ENCODE measurements around the gene NKAPD1. TPM values are rescaled to one million over a fixed set of nuclear protein-coding genes. Genes with fewer than 3 reads are reported as not detected.

The NKAPD1 gene
- total and polyA plus RNA-seq, 2 of the 13 experiments (the other 11 are each of a cell fraction or from before 2014, with no cell fraction given), result 11.2 to 22.5 TPM

DNA sequence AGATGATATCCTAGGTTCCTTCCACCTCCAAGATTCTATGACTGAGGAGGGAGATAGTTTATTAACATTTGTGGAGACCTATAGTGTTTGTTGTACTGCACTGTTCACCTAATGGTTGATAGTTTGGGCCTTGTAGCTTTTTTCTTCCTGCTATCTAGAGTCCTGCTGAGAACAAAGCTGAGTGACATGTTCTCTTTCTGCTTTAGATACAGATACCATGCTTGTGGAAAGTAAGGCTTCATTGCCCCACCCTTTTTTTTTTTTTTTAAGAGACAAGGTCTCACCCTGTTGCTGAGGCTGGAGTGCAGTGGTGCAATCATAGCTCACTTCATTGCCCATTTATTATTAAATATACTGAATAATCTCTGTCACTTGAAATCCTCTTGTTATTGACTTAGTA lies 36.6 kb upstream of the NKAPD1 start:
- FAIRE-seq (no peak), ATAC-seq (no peak), DNase-seq (ENCODE audit: low spot score) (no peak)
- CTCF ChIA-PET (ENCODE audit: low intra/inter-chr PET ratio, low total read pairs), result no interaction called here
- in situ Hi-C loops (cut with HindIII; ENCODE audit: extremely low pct_ligation_motif_present, low pct_unique_long_range_greater_than_20kb), result no loop called here
- Histone ChIP-seq H3K27me3 (ENCODE audit: control insufficient read depth in 1 of 2, insufficient read depth in 2 of 2, low read length in 2 of 2) (no peaks in the 10 kb centered on the region), H2AFZ (ENCODE audit: low read length) (no peak overlapping the region), H3K4me3 (replicated peaks in 1 of 3; ENCODE audit: insufficient read depth in 1 of 3, low read depth in 2 of 3, low read length in 3 of 3) (no peak overlapping the region), H3K36me3 (replicated peaks in 1 of 2; ENCODE audit: control insufficient read depth in 1 of 2, insufficient read depth in 2 of 2, low read length in 2 of 2) (peaks cover 8 to 58% of the 10 kb centered on the region in 2 experiments; a peak in 4 of 5 replicates), H3K9ac (ENCODE audit: insufficient read depth, low read depth, low read length) (no peak overlapping the region), H3K4me1 (ENCODE audit: insufficient read depth, low read length) (no peaks in the 10 kb centered on the region), H3K9me3 (ENCODE audit: low read length) (no peaks in the 10 kb centered on the region), H3K27ac (ENCODE audit: extremely low read length, insufficient read depth, low read length) (no peak overlapping the region), H3K79me2 (ENCODE audit: insufficient read depth, low read length) (no peaks in the 10 kb centered on the region), H3K4me2 (ENCODE audit: low read depth, low read length) (no peak overlapping the region), H4K20me1 (ENCODE audit: insufficient read depth, low read length) (no peaks in the 10 kb centered on the region)
- BruUV-seq (replicated peaks), result no TSS peak
- intact Hi-C loops (cut with micrococcal nuclease; ENCODE audit: unreplicated experiment), result no loop called here
- POLR2A ChIA-PET, result interaction anchor here (2.2 kb wide), 1 partner anchor 32 kb away, joined by 6 read pairs; no protein-coding TSS in a partner anchor
- TF ChIP-seq ZSCAN5A (CRISPR knock-in tag; IDR thresholded peaks at IDR 0.05; ENCODE audit: borderline replicate concordance), result no peak
- no peak for TF ChIP-seq NAIF1 (CRISPR knock-in tag; IDR thresholded peaks at IDR 0.05; ENCODE audit: borderline replicate concordance)
- no peak for TF ChIP-seq ZNF543 (CRISPR knock-in tag; IDR thresholded peaks at IDR 0.05)
- TF ChIP-seq, protein P1, sequence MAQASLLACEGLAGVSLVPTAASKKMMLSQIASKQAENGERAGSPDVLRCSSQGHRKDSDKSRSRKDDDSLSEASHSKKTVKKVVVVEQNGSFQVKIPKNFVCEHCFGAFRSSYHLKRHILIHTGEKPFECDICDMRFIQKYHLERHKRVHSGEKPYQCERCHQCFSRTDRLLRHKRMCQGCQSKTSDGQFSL (CRISPR knock-in tag; IDR thresholded peaks at IDR 0.05), result no peak
- TF ChIP-seq FIP1L1 (IDR thresholded peaks at IDR 0.05; ENCODE audit: borderline replicate concordance, insufficient read depth, low read depth, low read length), result no peak
- TF ChIP-seq TOE1 (CRISPR knock-in tag; IDR thresholded peaks at IDR 0.05), result no peak
- no peak for TF ChIP-seq NFAT5 (CRISPR knock-in tag; IDR thresholded peaks at IDR 0.05)
- no peak for TF ChIP-seq KLF15 (CRISPR knock-in tag; IDR thresholded peaks at IDR 0.05; ENCODE audit: borderline replicate concordance)
- TF ChIP-seq ZMAT5 (CRISPR knock-in tag; IDR thresholded peaks at IDR 0.05; ENCODE audit: borderline replicate concordance, low read depth), result no peak
- no peak for TF ChIP-seq ZNF558 (CRISPR knock-in tag; IDR thresholded peaks at IDR 0.05; ENCODE audit: borderline replicate concordance)
- no peak for TF ChIP-seq ZNF264 (CRISPR knock-in tag; IDR thresholded peaks at IDR 0.05)
- TF ChIP-seq AGO1 (IDR thresholded peaks at IDR 0.05; ENCODE audit: low read depth, low read length, poor library complexity, severe bottlenecking), result no peak
- TF ChIP-seq ZNF263 (CRISPR knock-in tag; IDR thresholded peaks at IDR 0.05), result no peak
- TF ChIP-seq SOX13 (IDR thresholded peaks at IDR 0.05), result no peak
- TF ChIP-seq SOX13 (CRISPR knock-in tag; conservative IDR thresholded peaks at IDR 0.05 in 1 of 2, IDR thresholded peaks at IDR 0.05 in 1 of 2), result no peak
- no peak for TF ChIP-seq EZH2 (conservative IDR thresholded peaks at IDR 0.05; ENCODE audit: low read depth, low read length)
- no peak for TF ChIP-seq ZNF451 (CRISPR knock-in tag; IDR thresholded peaks at IDR 0.05)
